ENCODE data around the gene CAV1.

The CAV1 gene

DNA sequence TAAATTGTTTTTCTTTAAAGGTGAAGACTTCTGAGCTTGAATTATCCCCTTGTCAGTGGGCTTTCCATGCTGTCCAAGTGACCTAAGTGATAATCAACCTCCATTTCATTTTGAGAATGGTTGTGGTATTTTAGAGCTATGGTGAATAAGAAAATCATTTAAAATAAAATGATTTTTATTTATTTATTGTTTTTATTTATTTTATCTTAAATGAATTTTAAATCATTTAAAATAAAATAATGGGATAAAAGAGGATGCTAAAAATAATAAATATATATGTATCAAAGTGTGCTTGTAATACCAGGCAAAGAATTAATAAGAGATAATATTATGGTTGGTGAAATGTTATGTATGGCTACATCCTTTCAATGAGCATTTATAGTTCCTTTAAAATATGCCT, 24.5 kb downstream of the CAV1 start:
- DNase-seq (ENCODE audit: low read depth): no peak

GRCh38 chr7:116551692-116552091, 26.9 kb downstream of the CAV1 start:
- DNase-seq (ENCODE audit: low read depth): no peak
- TF ChIP-seq MYC (IDR thresholded peaks at IDR 0.05; ENCODE audit: low read depth, low read length) (no peak), POLR2A (IDR thresholded peaks at IDR 0.05; ENCODE audit: extremely low read depth, insufficient read length) (no peak), MAX (IDR thresholded peaks at IDR 0.05; ENCODE audit: low read depth, low read length) (no peak)
- TF ChIP-seq, protein P1, sequence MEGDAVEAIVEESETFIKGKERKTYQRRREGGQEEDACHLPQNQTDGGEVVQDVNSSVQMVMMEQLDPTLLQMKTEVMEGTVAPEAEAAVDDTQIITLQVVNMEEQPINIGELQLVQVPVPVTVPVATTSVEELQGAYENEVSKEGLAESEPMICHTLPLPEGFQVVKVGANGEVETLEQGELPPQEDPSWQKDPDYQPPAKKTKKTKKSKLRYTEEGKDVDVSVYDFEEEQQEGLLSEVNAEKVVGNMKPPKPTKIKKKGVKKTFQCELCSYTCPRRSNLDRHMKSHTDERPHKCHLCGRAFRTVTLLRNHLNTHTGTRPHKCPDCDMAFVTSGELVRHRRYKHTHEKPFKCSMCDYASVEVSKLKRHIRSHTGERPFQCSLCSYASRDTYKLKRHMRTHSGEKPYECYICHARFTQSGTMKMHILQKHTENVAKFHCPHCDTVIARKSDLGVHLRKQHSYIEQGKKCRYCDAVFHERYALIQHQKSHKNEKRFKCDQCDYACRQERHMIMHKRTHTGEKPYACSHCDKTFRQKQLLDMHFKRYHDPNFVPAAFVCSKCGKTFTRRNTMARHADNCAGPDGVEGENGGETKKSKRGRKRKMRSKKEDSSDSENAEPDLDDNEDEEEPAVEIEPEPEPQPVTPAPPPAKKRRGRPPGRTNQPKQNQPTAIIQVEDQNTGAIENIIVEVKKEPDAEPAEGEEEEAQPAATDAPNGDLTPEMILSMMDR (IDR thresholded peaks at IDR 0.05; ENCODE audit: low read depth, low read length): no peak
- H3K4me3 ChIP-seq (ENCODE audit: low read depth, low read length): no peak overlapping the region

More for the DNA sequence above, 24.5 kb downstream of the CAV1 start:
- TF ChIP-seq POLR2A (IDR thresholded peaks at IDR 0.05; ENCODE audit: extremely low read depth, insufficient read length) (no peak), MYC (IDR thresholded peaks at IDR 0.05; ENCODE audit: low read depth, low read length) (no peak), MAX (IDR thresholded peaks at IDR 0.05; ENCODE audit: low read depth, low read length) (no peak)
- TF ChIP-seq, protein P1 (IDR thresholded peaks at IDR 0.05; ENCODE audit: low read depth, low read length): no peak
- H3K4me3 ChIP-seq (ENCODE audit: low read depth, low read length): no peak overlapping the region

DNA sequence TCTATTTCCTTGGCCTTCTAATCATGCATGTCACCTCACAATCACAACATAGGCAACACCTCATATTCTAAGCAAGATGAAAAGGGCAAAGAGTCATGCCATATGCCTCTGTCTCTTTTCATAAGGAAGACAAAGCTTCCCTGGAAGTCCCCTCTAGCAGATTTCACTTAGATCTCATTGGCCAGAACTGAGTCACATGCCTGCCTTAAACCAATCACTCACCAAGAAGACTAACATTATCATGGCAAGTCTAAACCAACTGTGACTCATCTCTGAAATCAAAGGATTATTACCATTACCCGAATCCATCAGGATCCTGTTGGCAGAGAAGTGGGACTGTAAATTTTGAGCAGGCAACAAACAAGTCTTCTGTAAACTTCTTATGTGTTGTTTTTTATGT, 27.8 kb downstream of the CAV1 start:
- TF ChIP-seq MYC (IDR thresholded peaks at IDR 0.05; ENCODE audit: low read depth, low read length): no peak
- no peak for TF ChIP-seq POLR2A (IDR thresholded peaks at IDR 0.05; ENCODE audit: extremely low read depth, insufficient read length)
- no peak for TF ChIP-seq MAX (IDR thresholded peaks at IDR 0.05; ENCODE audit: low read depth, low read length)
- TF ChIP-seq, protein P1 (IDR thresholded peaks at IDR 0.05; ENCODE audit: low read depth, low read length): no peak
- no peak overlapping the region for H3K4me3 ChIP-seq (ENCODE audit: low read depth, low read length)
- no peak for DNase-seq (ENCODE audit: low read depth)

DNA sequence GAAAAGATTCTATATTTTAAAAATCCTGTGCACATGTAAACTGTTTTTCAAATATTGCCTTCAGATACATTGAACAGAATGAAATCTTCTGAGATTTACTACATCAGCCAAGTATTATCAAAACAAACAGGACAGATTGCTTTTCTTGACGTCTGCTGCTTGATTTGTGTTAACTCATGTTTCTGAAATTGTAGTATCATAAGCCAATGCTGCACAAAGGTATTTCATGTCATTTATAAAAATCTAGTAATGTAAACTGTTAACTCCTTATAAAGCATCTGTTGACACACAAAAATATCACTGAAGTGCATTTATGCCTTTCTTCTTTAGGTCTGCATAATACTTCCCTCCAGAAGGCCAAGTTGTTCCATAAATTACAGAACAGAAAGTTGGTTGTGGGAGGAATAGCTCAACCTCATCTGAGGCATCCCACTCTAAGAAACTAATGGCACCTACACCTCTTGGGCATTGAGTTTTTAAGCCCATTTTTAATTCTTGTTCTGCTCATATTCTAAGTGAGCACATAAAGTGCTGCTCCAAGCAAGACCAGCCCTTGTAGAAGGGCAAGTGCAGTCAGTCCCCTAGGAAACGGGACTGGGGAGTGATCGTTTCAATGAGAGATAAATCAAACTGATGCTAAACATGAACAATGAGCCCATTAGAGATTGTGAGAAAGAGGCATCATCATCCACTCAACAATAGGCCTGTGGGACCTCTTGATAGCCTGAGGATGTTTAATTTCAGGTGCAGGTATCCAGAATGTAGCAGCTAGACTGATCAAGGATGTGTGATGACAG, 28.5 kb downstream of the CAV1 start:
- DNase-seq (ENCODE audit: low read depth): no peak
- H3K4me3 ChIP-seq (ENCODE audit: low read depth, low read length): no peak overlapping the region
- TF ChIP-seq, protein P1 (IDR thresholded peaks at IDR 0.05; ENCODE audit: low read depth, low read length): no peak
- TF ChIP-seq MAX (IDR thresholded peaks at IDR 0.05; ENCODE audit: low read depth, low read length) (no peak), MYC (IDR thresholded peaks at IDR 0.05; ENCODE audit: low read depth, low read length) (no peak), POLR2A (IDR thresholded peaks at IDR 0.05; ENCODE audit: extremely low read depth, insufficient read length) (no peak)

DNA sequence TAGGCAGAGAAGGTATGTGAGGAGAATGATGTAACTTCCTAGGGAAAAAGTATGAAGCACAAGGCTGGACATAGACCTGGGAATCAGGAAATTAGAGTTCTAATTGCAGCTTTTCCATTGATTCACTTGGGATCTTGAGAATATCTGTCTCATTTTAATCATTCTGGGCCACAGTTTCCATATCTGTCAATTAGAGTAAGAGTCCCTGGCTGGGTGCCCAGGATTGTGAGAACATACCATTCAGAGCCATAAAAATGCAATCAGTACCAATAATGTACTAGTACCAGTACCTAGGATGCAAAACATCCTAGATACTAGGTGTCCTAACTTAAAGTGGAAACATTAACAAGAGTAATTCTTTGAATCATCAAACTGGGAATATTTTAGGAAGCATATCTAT, 29.6 kb downstream of the CAV1 start:
- no peak for DNase-seq (ENCODE audit: low read depth)
- no peak for TF ChIP-seq POLR2A (IDR thresholded peaks at IDR 0.05; ENCODE audit: extremely low read depth, insufficient read length)
- H3K4me3 ChIP-seq (ENCODE audit: low read depth, low read length): no peak overlapping the region

- TF ChIP-seq POLR2A (IDR thresholded peaks at IDR 0.05; ENCODE audit: extremely low read depth, insufficient read length) (no peak), MYC (IDR thresholded peaks at IDR 0.05; ENCODE audit: low read depth, low read length) (no peak)
- H3K4me3 ChIP-seq (ENCODE audit: low read depth, low read length): no peak overlapping the region
- DNase-seq (ENCODE audit: low read depth): no peak
These were observed 30.1 kb downstream of the CAV1 start for GRCh38 chr7:116554911-116555310.
